NCI-H748 (cell line): ENCODE measurements around the gene DLEU7.
A peak's percentile ranks its signal among the peaks of the same experiment; 100 is the strongest.

Source experiments
- DNase-seq: peaks from one replicate; lab custom pipeline; 2025; ENCODE audit not compliant: unreplicated experiment; lab: John Stamatoyannopoulos, UW

DLEU7 gene

DNA sequence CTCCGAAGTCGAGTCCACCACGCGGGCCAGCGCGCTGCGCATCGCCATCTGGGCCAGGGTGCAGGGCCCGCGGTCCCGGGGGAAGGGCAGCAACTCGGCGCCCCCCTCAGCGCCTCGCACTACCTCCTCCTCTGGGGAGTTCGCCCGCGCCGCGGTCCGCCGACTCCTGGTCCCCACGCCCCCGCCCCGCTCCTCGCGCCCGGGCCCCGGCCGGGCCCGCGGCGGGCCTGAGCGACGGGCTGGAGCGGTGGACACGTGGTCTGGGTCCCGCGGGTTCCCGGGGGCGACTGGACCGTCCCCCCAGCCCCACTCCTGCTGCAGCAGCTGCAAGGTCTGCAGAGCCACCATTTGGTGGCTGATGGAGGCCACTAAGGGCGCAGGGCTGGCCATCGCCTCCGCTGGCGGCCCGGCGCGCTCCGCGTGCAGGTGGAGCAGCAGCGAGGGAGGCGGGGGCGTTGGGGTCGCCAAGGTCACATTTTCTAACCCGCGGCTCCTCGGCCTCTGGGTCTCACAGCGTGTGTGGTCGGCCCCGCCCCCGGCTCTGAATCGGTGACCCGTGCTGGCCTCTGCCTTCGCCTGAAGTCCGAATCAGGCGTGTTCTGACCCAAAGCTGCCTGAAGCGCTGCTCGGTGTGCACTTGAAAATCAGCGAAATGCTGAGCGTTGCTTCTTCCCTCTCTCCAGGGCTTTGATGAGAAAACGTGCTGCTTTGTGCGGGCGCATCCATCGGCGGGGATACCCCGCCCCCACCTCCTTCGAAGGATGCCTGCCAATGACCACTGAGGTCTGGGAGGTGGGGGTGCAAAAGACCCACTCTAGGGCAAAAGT lies at the start of gene DLEU7:
DLEU7 (minus strand) TSS at position 436 of the 827 bp plus-strand sequence; CDS start at position 390, 46 bp downstream.
- DNase-seq, result no peak

DNA sequence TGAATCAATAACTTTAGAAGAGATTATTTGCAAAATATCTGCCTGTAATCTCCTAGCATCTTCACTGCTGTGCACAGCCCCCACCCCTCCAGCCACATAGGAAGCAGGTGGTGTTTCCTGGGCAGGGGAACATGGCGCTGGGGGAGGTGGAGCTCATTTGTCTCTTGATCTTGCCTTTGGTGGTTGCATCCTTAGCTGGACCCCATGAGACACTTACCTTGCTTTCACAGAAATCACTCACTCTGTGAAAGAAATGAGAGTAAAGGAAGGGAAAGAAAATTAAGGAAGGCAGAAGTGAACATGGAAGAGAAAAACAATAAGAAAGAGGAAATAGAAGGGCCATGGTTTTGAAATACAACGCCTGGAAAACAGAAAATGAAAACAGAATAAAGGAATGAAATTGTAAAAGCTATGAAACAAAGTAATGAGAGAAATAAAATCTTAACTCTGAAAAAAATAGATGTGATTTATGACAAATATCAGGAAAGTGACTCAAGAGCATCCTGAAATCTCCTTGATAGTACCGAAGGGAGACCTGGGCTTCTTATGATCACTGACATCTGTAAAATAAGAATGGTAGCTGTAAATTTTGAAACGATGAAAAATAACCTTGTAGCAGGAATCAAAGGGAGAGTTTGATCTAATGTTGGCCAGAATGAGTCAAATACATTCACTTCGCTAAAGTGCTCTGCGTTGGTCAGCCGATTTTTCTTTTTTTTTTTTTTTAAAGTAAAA lies 48.9 kb upstream of the DLEU7 start:
- DNase-seq, result no peak

DNA sequence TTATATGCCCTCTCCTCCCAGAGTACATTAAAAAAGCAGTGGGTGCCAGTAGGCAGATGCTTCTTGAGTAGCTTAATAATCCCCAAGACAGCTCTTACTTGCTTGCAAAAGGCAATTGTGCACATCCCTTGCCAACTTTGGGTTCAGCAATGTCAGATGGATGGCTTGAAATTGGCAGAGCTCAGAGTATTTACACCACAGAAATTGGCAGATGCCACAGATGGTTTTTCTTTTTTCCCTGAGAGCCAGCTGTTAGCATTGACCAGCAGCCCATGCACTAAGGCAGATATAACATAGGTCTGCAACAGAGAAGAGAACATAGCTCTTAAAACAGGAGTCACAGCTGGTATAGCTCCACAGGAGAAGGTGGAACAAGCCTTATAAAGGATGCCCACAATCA lies 47.7 kb upstream of the DLEU7 start:
- DNase-seq, result no peak

DNA sequence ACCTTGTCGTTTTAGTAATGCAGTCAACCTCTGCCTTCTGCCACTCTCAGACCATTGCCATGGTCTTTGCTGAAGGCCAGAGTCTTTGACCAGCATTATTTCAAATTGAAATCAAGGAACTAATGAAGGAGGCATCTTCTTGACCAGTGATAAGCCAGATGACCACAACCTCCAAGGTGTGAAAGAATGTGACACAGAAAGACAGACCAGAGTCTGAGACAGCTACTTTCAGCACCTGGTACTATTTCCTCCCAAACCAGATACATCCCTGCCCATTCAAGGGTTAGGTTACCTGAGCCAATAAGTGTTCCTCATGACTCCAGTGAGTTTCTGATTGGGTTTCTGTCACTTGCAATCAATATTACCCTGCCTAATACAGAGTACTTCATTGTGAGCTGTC lies 45.8 kb upstream of the DLEU7 start:
- DNase-seq, result no peak

DNA sequence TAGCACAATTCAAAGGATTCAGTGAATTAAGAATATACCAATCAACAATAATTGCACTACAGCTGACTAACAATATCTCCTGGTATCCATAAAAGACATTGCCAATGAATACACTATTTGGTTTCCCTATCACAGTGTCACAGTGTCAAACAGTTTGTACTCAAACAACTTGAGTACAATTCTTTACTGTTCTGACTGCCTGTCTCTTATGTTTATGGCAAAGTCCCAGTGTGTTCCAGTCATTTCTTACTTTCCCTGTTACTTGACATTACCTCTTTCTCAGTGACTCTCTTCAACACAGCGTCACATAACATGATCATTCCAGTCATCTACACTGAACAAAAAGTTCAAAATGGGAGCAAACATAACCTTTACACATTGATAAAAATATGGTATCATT lies 44.9 kb upstream of the DLEU7 start:
- no peak for DNase-seq

DNA sequence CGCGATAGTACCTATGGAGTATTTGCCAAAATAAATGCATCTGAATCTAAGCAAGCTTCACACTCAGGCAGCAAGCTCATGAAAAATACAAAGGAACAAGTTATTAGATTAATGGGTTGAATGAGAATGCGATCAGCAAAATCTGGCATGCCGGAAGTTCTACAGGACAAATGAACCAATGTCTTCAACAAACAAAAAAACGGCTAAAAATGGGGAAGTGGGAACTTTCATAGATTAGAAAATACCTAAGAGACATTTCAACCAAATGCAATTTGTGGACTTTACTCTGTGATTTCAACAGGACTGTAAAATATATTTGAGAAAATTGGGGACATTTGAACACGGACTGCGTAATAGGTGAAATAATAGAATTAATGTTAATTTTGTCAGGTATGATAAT lies 43.7 kb upstream of the DLEU7 start:
- no peak for DNase-seq

DNA sequence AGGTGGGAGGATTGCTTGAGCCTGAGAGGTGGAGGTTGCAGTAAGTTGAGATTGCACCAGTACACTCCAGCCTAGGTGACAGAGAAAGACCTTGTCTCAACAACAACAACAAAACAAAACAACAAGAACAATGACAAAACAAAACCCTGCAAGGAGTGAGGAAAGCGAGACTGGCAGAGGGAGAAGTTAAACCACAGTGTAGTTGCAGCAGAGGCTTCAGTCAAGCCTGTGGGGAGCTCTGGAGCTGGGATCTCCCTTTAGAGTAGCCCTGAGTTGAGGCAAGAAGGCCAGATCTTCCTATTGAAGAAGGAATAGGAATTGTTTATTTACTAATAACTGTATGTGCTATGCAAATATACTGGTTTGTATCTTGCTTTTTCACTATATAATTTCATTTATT lies 40.8 kb upstream of the DLEU7 start:
- no peak for DNase-seq

DNA sequence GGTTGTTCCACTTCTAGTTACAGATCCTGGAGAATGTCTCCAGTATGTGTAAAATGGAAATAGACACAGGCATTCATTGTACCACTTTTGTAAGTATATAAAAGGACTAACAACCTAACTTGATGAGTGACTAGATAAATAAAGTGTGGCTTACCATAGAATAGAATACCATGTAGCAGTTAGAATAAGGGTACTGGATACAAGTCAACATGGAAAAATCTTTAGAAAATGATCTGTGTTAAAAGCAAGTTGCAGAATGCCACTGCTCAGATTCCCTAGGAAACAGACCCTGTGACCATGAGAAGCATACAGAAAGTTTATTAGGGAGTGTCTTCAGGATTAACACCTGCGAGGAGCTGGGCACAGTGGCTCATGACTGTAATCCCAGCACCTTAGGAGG lies 40.2 kb upstream of the DLEU7 start:
- no peak for DNase-seq

DNA sequence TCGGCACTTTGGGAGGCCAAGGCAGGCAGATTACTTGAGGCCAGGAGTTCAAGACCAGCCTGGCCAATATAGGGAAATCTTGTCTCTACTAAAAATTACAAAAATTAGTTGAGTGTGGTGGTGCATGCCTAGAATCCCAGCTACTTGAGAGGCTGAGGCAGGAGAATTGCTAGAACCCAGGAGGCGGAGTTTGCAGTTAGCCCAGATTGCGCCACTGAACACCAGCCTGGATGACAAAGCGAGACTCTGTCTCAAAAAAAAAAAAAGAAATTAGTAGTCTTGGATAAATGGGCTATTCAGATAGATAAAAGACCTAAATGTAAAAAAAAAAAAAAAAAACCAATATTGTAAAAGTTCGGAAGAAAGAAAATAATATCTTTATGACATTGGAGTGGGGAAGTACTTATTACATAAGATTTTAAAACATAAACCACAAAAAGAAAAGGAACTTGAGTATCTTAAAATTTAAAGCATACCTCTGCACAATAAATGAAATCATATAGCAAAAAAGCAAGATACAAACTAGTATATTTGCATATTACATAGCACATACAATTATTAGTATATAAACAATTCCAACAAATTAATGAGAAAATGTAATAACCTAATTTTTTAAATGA lies 39.4 kb upstream of the DLEU7 start:
- DNase-seq, result no peak

DNA sequence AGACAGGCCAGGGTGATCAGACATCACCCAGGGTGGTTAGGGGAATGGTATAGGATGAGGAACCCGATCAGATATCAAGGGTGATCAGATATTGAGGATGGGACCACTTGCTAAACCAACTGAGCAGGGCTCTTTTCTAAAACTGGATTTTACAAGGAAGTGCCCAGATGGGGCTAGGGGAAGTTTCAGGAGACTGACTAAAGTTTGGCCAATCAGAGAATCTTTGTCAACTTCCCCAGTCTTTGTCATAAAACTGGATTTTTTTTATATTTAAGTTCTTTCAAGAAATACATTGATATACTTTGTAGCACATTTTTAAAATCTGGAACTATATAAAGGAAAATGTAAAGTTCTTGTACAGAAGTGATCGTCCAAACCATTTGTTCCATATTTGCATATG lies 30.5 kb upstream of the DLEU7 start:
- no peak for DNase-seq

DNA sequence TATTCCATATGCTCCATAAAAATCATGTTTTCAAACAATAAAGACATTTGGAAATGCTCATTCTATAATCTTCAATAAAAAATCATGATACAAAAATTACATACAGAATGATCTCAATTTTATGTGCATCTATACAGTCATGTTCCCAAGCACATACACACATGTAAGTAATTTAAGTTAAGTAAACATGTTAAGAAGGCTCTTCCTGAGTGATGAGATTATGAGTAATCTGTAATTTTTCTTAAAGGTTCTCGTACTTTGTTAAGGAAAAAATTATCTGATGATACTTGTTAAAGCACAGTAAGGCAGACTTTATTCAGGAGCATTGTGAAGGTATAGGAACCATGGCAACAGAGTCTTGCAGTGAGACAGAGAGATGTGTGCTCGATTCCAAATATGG lies 30.0 kb upstream of the DLEU7 start:
- peak; percentile 9 for DNase-seq

DNA sequence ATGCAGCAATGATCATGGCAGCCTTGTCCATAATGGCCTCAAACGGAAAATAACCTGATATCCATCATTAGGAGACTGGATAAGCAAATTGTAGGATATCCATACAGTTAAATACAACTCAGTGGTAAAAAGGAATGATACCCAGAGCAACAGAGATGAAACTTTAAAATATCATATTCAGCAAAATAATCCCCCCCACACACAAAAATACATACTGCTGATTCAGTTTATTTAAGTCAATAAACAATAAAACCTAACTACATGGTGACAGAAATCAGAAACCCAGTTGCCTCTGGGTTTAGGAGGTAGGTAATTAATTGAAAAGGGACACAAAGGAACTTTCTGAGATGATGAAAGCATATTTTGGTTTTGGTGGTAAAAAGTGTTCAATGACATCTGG lies 27.9 kb upstream of the DLEU7 start:
- DNase-seq, result no peak

DNA sequence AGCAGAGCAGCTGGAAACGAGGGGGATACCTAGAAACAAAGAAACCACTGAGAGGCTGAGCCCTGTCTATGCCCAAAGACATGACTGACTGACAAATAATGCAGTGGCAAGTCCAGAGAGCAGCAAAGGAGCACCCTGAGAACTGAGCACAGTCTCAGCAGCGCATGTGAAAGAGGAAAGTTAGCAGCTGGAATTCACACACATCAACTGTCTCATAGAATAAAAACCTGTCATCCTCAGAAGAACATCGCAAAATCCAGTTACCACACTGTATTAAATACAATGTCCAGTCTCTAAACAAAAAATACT lies 24.1 kb upstream of the DLEU7 start:
- DNase-seq, result no peak

DNA sequence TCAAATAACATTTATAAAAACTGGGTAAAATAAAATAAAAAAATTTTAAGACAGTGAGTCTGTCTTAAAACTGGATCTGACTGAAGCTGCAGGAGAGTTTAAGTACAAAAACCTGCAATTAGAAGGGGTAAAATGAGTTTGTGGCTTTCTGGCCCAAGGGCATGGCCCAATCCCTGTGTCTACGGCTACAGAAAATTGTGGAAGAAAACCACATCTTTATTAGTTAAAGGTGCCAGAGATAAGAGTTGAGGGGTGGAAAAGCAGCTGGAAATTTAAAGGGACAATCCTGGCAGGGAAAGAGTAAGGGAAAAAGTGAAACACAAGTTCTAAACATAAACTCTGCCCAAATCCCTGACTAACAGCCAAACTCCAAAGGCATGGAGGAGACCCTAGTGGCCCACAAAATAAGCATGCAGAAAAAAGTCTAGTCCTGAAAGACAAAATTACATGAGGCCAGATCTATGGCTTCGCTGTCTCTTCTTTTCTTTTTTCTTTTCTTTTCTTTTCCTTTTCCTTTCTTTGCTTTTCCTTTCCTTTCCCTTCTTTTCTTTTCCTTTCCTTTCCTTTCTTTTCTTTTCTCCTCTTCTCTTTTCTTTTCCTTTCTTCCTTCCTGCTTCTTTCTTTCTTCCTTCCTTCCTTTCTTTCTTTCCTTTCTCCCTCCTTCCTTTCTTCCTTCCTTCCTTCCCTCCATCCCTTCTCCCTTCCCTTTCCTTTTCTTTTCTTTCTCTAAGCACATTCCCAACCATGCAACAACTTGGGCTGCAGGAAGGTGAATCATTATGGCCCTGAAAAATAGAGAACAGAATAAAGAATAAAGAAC lies 23.5 kb upstream of the DLEU7 start:
- DNase-seq, result no peak

DNA sequence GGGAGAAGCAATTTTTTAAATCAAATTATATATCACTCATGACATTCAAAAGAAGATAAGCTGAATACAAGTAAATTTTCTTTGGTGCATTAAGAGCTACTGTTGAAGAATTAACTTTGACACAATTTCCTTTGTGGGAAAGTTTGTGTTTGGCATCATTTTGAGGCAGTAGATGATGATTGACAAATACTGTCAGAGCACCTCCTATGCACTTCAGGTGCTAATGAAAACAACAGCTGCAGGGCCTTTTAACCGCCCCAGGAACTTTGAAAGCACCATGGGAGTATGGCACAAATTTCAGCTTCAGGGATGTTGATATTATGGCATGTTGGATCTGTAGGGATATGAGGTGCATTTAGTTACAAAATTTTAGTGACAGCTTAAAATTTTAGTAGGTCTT lies 21.0 kb upstream of the DLEU7 start:
- DNase-seq, result no peak

DNA sequence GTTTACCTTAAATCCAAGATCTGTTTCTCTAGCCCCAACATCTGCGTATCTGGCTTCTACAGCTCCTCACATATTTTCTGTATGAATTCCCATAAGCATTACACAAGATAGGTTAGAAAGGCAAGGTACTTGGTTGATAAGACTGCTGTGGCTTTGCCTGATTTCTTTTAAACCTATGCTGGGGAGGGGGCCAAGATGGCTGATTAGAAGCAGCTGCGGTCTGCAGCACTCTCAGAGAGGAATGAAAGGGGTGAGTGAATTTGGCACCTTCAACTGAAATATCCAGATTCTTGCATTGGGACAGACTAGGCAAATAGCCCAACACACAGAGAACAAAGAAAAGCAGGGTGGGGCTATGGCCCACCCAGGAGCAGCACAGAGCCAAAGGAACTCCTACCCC lies 12.2 kb upstream of the DLEU7 start:
- no peak for DNase-seq

DNA sequence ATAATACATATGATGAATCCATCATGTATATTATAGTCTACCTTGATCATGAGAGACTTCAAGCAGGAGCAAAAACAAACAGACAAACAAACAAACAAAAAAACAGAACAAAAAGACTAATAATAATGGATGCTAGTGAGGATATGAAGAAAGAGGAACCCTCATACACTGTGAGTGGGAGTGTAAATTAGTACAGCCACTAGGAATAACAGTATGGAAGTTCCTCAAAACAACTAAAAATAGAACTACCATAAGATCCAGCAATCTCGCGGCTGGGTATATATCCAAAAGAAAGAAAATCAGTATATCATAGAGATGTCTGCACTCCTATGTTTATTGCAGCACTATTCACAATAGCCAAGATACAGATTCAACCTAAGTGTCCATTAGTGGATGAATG lies 7.0 kb upstream of the DLEU7 start:
- DNase-seq, result no peak

DNA sequence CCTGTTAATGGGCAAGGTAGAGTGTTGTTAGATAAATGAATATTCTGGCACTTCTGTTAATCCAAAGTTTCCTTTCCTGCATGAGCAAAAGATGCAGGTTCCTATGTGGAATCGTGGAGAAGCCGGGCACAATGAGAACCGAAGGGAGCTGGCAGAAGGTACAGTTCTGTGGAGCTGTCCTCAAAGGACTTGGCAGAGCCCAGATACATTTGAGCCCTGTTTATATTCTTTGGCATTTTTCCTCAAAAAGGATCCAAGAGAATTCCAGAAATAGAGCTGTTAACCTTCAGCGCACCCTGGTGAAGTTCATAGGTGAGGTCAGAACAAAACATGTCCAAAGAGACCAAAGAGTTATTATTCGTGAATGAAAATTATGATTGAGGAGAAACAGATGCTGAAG lies 4.0 kb upstream of the DLEU7 start:
- DNase-seq, result no peak

DNA sequence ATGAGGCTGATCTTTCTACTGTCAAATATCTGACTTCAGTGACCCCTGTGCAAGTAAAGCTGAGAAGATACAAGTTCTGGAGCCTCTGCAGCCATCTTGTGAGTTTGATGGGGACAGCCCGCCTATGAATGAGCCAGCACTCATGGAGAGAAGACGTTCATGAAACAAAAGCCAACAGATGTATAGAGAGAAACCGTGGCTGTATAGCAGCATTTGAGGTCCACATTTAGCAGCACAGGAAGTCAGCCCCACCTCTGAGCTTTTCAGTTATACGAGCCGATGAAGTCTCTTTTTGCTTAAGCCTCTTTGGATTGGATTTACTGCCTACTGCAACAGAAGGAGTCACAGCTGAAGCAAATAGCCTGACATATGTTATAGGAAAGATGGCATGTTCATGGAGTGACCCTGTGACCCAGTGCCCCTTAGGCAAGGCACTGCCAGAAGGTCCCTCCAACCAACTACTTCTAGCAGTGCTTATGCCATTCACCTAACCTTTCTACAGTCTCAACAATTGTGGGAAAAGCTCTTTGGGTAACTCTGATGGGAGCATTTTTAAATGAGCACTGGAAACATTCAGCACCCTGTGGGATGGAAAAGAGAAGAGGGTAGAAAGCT lies 3.5 kb upstream of the DLEU7 start:
- no peak for DNase-seq

DNA sequence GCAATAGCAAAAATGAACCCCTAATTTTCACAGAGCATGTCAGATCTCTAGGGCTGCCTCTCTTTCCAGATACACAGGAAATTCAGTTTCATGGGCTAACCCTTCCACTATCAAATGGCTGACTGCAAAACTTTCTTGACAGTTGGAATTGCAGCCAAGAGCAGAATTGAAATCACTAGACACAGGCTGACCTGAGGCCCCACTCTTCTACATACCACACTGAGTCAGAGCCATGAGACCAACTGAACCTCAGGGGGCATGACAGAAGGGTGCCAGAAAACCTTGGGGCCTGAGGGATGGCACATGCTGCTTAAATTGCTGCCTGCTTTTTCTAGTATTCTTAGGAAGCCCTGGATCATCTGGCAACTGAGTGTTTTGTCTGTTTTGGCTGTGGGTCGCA lies 1.7 kb upstream of the DLEU7 start:
- no peak for DNase-seq
